IPS DF 4.7 (cell line): ENCODE measurements around the gene AP1M1.

Source experiments
- DNase-seq: peaks from one replicate; pipeline ENCODE4 v3.0.0-alpha.2; 2013; ENCODE audit warnings: low spot score; ENCODE audit errors: extremely low read depth

AP1M1 gene

GRCh38 chr19:16185123-16185767 is 12.5 kb upstream of the AP1M1 start, which contains the start of gene FAM32A:
TSS of gene FAM32A (plus strand) at chr19:16185410. CDS start at chr19:16185443, 33 bp downstream.
- DNase-seq: peak; percentile 93

- DNase-seq: no peak
Measured at GRCh38 chr19:16185768-16186123, 12.0 kb upstream of the AP1M1 start.

- DNase-seq: no peak
Measured at GRCh38 chr19:16188521-16188920, 9.2 kb upstream of the AP1M1 start.

- no peak for DNase-seq
Measured at GRCh38 chr19:16190198-16190597, 7.5 kb upstream of the AP1M1 start.

GRCh38 chr19:16190736-16191135 is 7.0 kb upstream of the AP1M1 start:
- no peak for DNase-seq

- no peak for DNase-seq
Measured at GRCh38 chr19:16191216-16191908, 6.3 kb upstream of the AP1M1 start.

- no peak for DNase-seq
Measured at GRCh38 chr19:16193466-16193865, 4.2 kb upstream of the AP1M1 start.

GRCh38 chr19:16197188-16197621 is 506 bp upstream of the AP1M1 start:
- DNase-seq: no peak

GRCh38 chr19:16198370-16198651 is 600 bp downstream of the AP1M1 start:
- DNase-seq: no peak

- no peak for DNase-seq
Measured at GRCh38 chr19:16199275-16199932, 1.7 kb downstream of the AP1M1 start.

- DNase-seq: no peak
Measured at GRCh38 chr19:16200038-16201010, 2.6 kb downstream of the AP1M1 start.

- DNase-seq: no peak
Measured at GRCh38 chr19:16201011-16201391, 3.3 kb downstream of the AP1M1 start.

- DNase-seq: no peak
Measured at GRCh38 chr19:16202320-16203255, 4.9 kb downstream of the AP1M1 start.

GRCh38 chr19:16203256-16204004 is 5.7 kb downstream of the AP1M1 start:
- no peak for DNase-seq

GRCh38 chr19:16204005-16204294 is 6.2 kb downstream of the AP1M1 start:
- DNase-seq: no peak

- DNase-seq: no peak
Measured at GRCh38 chr19:16205205-16206045, 7.7 kb downstream of the AP1M1 start.

GRCh38 chr19:16206046-16206605 is 8.4 kb downstream of the AP1M1 start:
- no peak for DNase-seq

GRCh38 chr19:16206637-16207036 is 8.9 kb downstream of the AP1M1 start:
- DNase-seq: no peak

GRCh38 chr19:16207063-16207462 is 9.4 kb downstream of the AP1M1 start:
- no peak for DNase-seq
